CD4-positive, alpha-beta T cell treated with Interleukin-15 for 4 hours (primary cell): ENCODE results near the gene CTCFL.

Experiments used
- DNase-seq: peaks from one replicate; pipeline ENCODE4 v3.0.0-alpha.2; 2020; ENCODE audit warnings: low spot score

Gene CTCFL

GRCh38 chr20:57465486-57465885, 59.5 kb downstream of the CTCFL start:
- DNase-seq, result no peak

GRCh38 chr20:57464642-57465211, 60.2 kb downstream of the CTCFL start:
- no peak for DNase-seq

GRCh38 chr20:57462781-57463180, 62.2 kb downstream of the CTCFL start:
- DNase-seq, result no peak

- no peak for DNase-seq
Measured at GRCh38 chr20:57461726-57462125, 63.2 kb downstream of the CTCFL start.

- DNase-seq, result no peak
Measured at GRCh38 chr20:57460781-57461465, 64.0 kb downstream of the CTCFL start.

GRCh38 chr20:57459897-57460296, 65.0 kb downstream of the CTCFL start:
- no peak for DNase-seq

- no peak for DNase-seq
Measured at GRCh38 chr20:57459278-57459677, 65.7 kb downstream of the CTCFL start.

GRCh38 chr20:57458400-57459160, 66.4 kb downstream of the CTCFL start:
- DNase-seq, result no peak

- DNase-seq, result no peak
Measured at GRCh38 chr20:57457243-57458095, 67.5 kb downstream of the CTCFL start.

- no peak for DNase-seq
Measured at GRCh38 chr20:57456116-57456515, 68.8 kb downstream of the CTCFL start.

GRCh38 chr20:57455386-57455785, 69.6 kb downstream of the CTCFL start:
- DNase-seq, result no peak

GRCh38 chr20:57451795-57452661, 72.9 kb downstream of the CTCFL start:
- no peak for DNase-seq

- DNase-seq, result no peak
Measured at GRCh38 chr20:57451431-57451794, 73.5 kb downstream of the CTCFL start.

GRCh38 chr20:57450931-57451330, 74.0 kb downstream of the CTCFL start:
- no peak for DNase-seq

GRCh38 chr20:57450419-57450818, 74.5 kb downstream of the CTCFL start:
- no peak for DNase-seq

GRCh38 chr20:57449398-57450354, 75.3 kb downstream of the CTCFL start:
- DNase-seq, result no peak

GRCh38 chr20:57448764-57449354, 76.1 kb downstream of the CTCFL start:
- no peak for DNase-seq
